Natural killer cell treated with Interleukin-12 subunit alpha and Interleukin-12 subunit beta and Interleukin-15 and Interleukin-18, amount 100 ng/mL, for 72 hours (primary cell): Measurements from ENCODE around the gene TMEM232. TPM values are rescaled to one million over a fixed set of nuclear protein-coding genes. Genes with fewer than 3 reads are reported as not detected.

Source experiments
- ATAC-seq, 2 donors: fragments of 150-1000 bp; cut with Tn5 transposase in 1 of 2; sonication (Bioruptor Pico), chemical (Tn5 transposase) in 1 of 2; 2 replicates each; pipeline ENCODE4 v1.10.0; 2021
- DNase-seq: peaks from one replicate; pipeline ENCODE4 v3.0.0; 2022; ENCODE audit warnings: low spot score
- H3K27ac Mint-ChIP-seq, 2 donors: 1 replicate in 1 of 2; 2 replicates in 1 of 2; pipeline ENCODE4 v1.8.0; 2022; ENCODE audit warnings: mixed read lengths in 2 of 2, mild to moderate bottlenecking in 1 of 2, moderate library complexity in 1 of 2
- H3K27me3 Mint-ChIP-seq, 2 donors: 1 replicate in 1 of 2; 2 replicates in 1 of 2; pipeline ENCODE4 v1.8.0; 2022; ENCODE audit warnings: mixed read lengths in 2 of 2
- H3K36me3 Mint-ChIP-seq: one replicate; pipeline ENCODE4 v1.8.0; 2022; ENCODE audit warnings: mixed read lengths
- H3K4me1 Mint-ChIP-seq, 2 donors: 1 replicate in 1 of 2; 2 replicates in 1 of 2; pipeline ENCODE4 v1.8.0; 2022; ENCODE audit warnings: low read depth in 2 of 2, mixed read lengths in 2 of 2, mild to moderate bottlenecking in 1 of 2
- H3K4me3 Mint-ChIP-seq: one replicate; pipeline ENCODE4 v1.8.0; 2022; ENCODE audit warnings: mixed read lengths
- H3K9me3 Mint-ChIP-seq: 2 replicates; pipeline ENCODE4 v1.8.0; 2022; ENCODE audit warnings: mixed read lengths
- total RNA-seq, 2 donors: library from RNA; stranded (reverse); gene quantifications; one replicate each; pipeline ENCODE4 v1.2.3, GENCODE V29; 2022

The TMEM232 gene
- under 1 TPM; 0.40 to 0.86 TPM for total RNA-seq

- H3K9me3 Mint-ChIP-seq = no peaks in the 10 kb centered on the region
- peak; percentile 95 to 97 for ATAC-seq
- DNase-seq = peak; percentile 79
- H3K4me3 Mint-ChIP-seq = peak within 1 kb of the TSS; percentile 80
- H3K27ac Mint-ChIP-seq = no peak within 1 kb of the TSS
- H3K4me1 Mint-ChIP-seq = peaks cover 5 to 7% of the 10 kb centered on the region in 2 donors
- peaks cover 7 to 11% of the 10 kb centered on the region in 2 donors for H3K27me3 Mint-ChIP-seq
- H3K36me3 Mint-ChIP-seq = no peaks in the 10 kb centered on the region
Measured at GRCh38 chr5:110726249-110727024, at the start of gene TMEM232. Gene TMEM232 (minus strand): TSS chr5:110726671. CDS start chr5:110667352, 59,319 bp downstream.

GRCh38 chr5:110770286-110770685 is 43.8 kb upstream of the TMEM232 start:
- DNase-seq = no peak
- H3K9me3 Mint-ChIP-seq = no peaks in the 10 kb centered on the region
- H3K4me1 Mint-ChIP-seq = no peaks in the 10 kb centered on the region
- H3K36me3 Mint-ChIP-seq = no peaks in the 10 kb centered on the region
- peaks cover 13 to 17% of the 10 kb centered on the region in 2 donors for H3K27me3 Mint-ChIP-seq
- ATAC-seq = no peak
- no peak overlapping the region for H3K4me3 Mint-ChIP-seq
- no peak overlapping the region for H3K27ac Mint-ChIP-seq

GRCh38 chr5:110769000-110769681 is 42.7 kb upstream of the TMEM232 start:
- no peaks in the 10 kb centered on the region for H3K4me1 Mint-ChIP-seq
- no peak for ATAC-seq
- H3K27ac Mint-ChIP-seq = no peak overlapping the region
- H3K27me3 Mint-ChIP-seq = peaks cover 13 to 17% of the 10 kb centered on the region in 2 donors
- no peak overlapping the region for H3K4me3 Mint-ChIP-seq
- peaks cover 5% of the 10 kb centered on the region for H3K36me3 Mint-ChIP-seq
- no peaks in the 10 kb centered on the region for H3K9me3 Mint-ChIP-seq
- DNase-seq = no peak

- ATAC-seq = no peak
- no peak for DNase-seq
- no peaks in the 10 kb centered on the region for H3K9me3 Mint-ChIP-seq
- no peak overlapping the region for H3K4me3 Mint-ChIP-seq
- H3K27ac Mint-ChIP-seq = no peak overlapping the region
- H3K4me1 Mint-ChIP-seq = no peaks in the 10 kb centered on the region
- peaks cover 13 to 17% of the 10 kb centered on the region in 2 donors for H3K27me3 Mint-ChIP-seq
- peaks cover 5% of the 10 kb centered on the region for H3K36me3 Mint-ChIP-seq
Measured at GRCh38 chr5:110768138-110768860, 41.8 kb upstream of the TMEM232 start.

GRCh38 chr5:110760158-110760557 is 33.7 kb upstream of the TMEM232 start:
- Mint-ChIP-seq H3K36me3 (peaks cover 17% of the 10 kb centered on the region), H3K4me3 (no peak overlapping the region), H3K27ac (no peak overlapping the region), H3K9me3 (no peaks in the 10 kb centered on the region), H3K27me3 (no peaks in the 10 kb centered on the region), H3K4me1 (peaks cover 0 to 3% of the 10 kb centered on the region in 2 donors)
- ATAC-seq (no peak), DNase-seq (no peak)

- peaks cover 10 to 14% of the 10 kb centered on the region in 2 donors for H3K4me1 Mint-ChIP-seq
- H3K4me3 Mint-ChIP-seq = no peak overlapping the region
- no peak for DNase-seq
- no peaks in the 10 kb centered on the region for H3K27me3 Mint-ChIP-seq
- peaks cover 18% of the 10 kb centered on the region for H3K36me3 Mint-ChIP-seq
- ATAC-seq = no peak
- H3K27ac Mint-ChIP-seq = no peak overlapping the region
- no peaks in the 10 kb centered on the region for H3K9me3 Mint-ChIP-seq
Measured at GRCh38 chr5:110757118-110757729, 30.8 kb upstream of the TMEM232 start.

- no peak for DNase-seq
- peak overlapping the region; percentile 3 to 12 for H3K27ac Mint-ChIP-seq
- peaks cover 19 to 23% of the 10 kb centered on the region in 2 donors for H3K4me1 Mint-ChIP-seq
- H3K27me3 Mint-ChIP-seq = no peaks in the 10 kb centered on the region
- H3K9me3 Mint-ChIP-seq = no peaks in the 10 kb centered on the region
- peaks cover 26% of the 10 kb centered on the region for H3K36me3 Mint-ChIP-seq
- H3K4me3 Mint-ChIP-seq = no peak overlapping the region
- no peak for ATAC-seq
Measured at GRCh38 chr5:110754181-110754580, 27.7 kb upstream of the TMEM232 start.

GRCh38 chr5:110753600-110753999 is 27.1 kb upstream of the TMEM232 start:
- Mint-ChIP-seq H3K36me3 (peaks cover 31% of the 10 kb centered on the region), H3K27ac (no peak overlapping the region), H3K4me3 (no peak overlapping the region), H3K4me1 (peaks cover 25 to 27% of the 10 kb centered on the region in 2 donors), H3K9me3 (no peaks in the 10 kb centered on the region), H3K27me3 (no peaks in the 10 kb centered on the region)
- DNase-seq (no peak), ATAC-seq (peak in 1 of 2 donors; percentile 37)

- Mint-ChIP-seq H3K27ac (peak overlapping the region; percentile 23 to 54), H3K36me3 (peaks cover 29% of the 10 kb centered on the region), H3K9me3 (no peaks in the 10 kb centered on the region), H3K27me3 (no peaks in the 10 kb centered on the region), H3K4me3 (peak overlapping the region; percentile 28), H3K4me1 (peaks cover 24 to 25% of the 10 kb centered on the region in 2 donors)
- DNase-seq (no peak), ATAC-seq (no peak)
Measured at GRCh38 chr5:110752953-110753352, 26.5 kb upstream of the TMEM232 start.

GRCh38 chr5:110751902-110752762 is 25.7 kb upstream of the TMEM232 start:
- H3K4me1 Mint-ChIP-seq = peaks cover 24 to 25% of the 10 kb centered on the region in 2 donors
- no peaks in the 10 kb centered on the region for H3K9me3 Mint-ChIP-seq
- DNase-seq (no peak), ATAC-seq (peak; percentile 71 to 89)
- H3K36me3 Mint-ChIP-seq = peaks cover 33% of the 10 kb centered on the region
- H3K4me3 Mint-ChIP-seq = peak overlapping the region; percentile 28
- H3K27ac Mint-ChIP-seq = peak overlapping the region; percentile 23 to 54
- H3K27me3 Mint-ChIP-seq = no peaks in the 10 kb centered on the region

- peak within 1 kb of the TSS; percentile 92 for H3K4me3 Mint-ChIP-seq
- peaks cover 18 to 25% of the 10 kb centered on the region in 2 donors for H3K4me1 Mint-ChIP-seq
- H3K9me3 Mint-ChIP-seq = no peaks in the 10 kb centered on the region
- H3K27me3 Mint-ChIP-seq = peaks cover 8 to 11% of the 10 kb centered on the region in 2 donors
- no peaks in the 10 kb centered on the region for H3K36me3 Mint-ChIP-seq
- ATAC-seq (peak; percentile 95 to 96), DNase-seq (peak; percentile 91)
- peak within 1 kb of the TSS; percentile 80 to 95 for H3K27ac Mint-ChIP-seq
Measured at GRCh38 chr5:110738812-110739651, 12.6 kb upstream of the TMEM232 start, which contains the start of gene SLC25A46. Gene SLC25A46 (plus strand): TSS chr5:110739007. CDS start chr5:110739120, 113 bp downstream.

- Mint-ChIP-seq H3K27me3 (peaks cover 10 to 11% of the 10 kb centered on the region in 2 donors), H3K4me3 (peak overlapping the region; percentile 92), H3K4me1 (peaks cover 18 to 25% of the 10 kb centered on the region in 2 donors), H3K36me3 (no peaks in the 10 kb centered on the region), H3K27ac (peak overlapping the region; percentile 80 to 95), H3K9me3 (no peaks in the 10 kb centered on the region)
- DNase-seq (peak; percentile 80), ATAC-seq (peak; percentile 76 to 81)
Measured at GRCh38 chr5:110738503-110738811, 12.0 kb upstream of the TMEM232 start.
